HG02642 (cell line): ENCODE measurements around the gene NFATC2.

Source experiments
- ATAC-seq: cut with Tn5 transposase; IDR thresholded peaks from one replicate; pipeline ENCODE4 v1.9.1; 2021; ENCODE audit warnings: mild to moderate bottlenecking; ENCODE audit not compliant: unreplicated experiment, poor library complexity

The NFATC2 gene

GRCh38 chr20:51523276-51524013 lies 19.1 kb downstream of the NFATC2 start:
- ATAC-seq, result no peak

GRCh38 chr20:51522207-51522606 lies 20.3 kb downstream of the NFATC2 start:
- no peak for ATAC-seq

GRCh38 chr20:51517839-51518238 lies 24.7 kb downstream of the NFATC2 start:
- ATAC-seq, result no peak

GRCh38 chr20:51516855-51517254 lies 25.7 kb downstream of the NFATC2 start:
- no peak for ATAC-seq

- ATAC-seq, result no peak
Observed at GRCh38 chr20:51514836-51515235, 27.7 kb downstream of the NFATC2 start.

GRCh38 chr20:51514249-51514648 lies 28.3 kb downstream of the NFATC2 start:
- no peak for ATAC-seq

- no peak for ATAC-seq
Observed at GRCh38 chr20:51513545-51513944, 29.0 kb downstream of the NFATC2 start.

- ATAC-seq, result no peak
Observed at GRCh38 chr20:51512645-51513044, 29.9 kb downstream of the NFATC2 start.

GRCh38 chr20:51511861-51512619 lies 30.5 kb downstream of the NFATC2 start:
- ATAC-seq, result no peak

- no peak for ATAC-seq
Observed at GRCh38 chr20:51510936-51511605, 31.4 kb downstream of the NFATC2 start.

GRCh38 chr20:51510169-51510568 lies 32.4 kb downstream of the NFATC2 start:
- ATAC-seq, result no peak

GRCh38 chr20:51509208-51509607 lies 33.3 kb downstream of the NFATC2 start:
- ATAC-seq, result no peak

- ATAC-seq, result no peak
Observed at GRCh38 chr20:51508780-51509179, 33.7 kb downstream of the NFATC2 start.

- no peak for ATAC-seq
Observed at GRCh38 chr20:51508158-51508557, 34.4 kb downstream of the NFATC2 start.

- no peak for ATAC-seq
Observed at GRCh38 chr20:51507216-51508036, 35.1 kb downstream of the NFATC2 start.

- ATAC-seq, result no peak
Observed at GRCh38 chr20:51506527-51507215, 35.8 kb downstream of the NFATC2 start.

GRCh38 chr20:51505566-51505965 lies 37.0 kb downstream of the NFATC2 start:
- ATAC-seq, result no peak

GRCh38 chr20:51503376-51503775 lies 39.1 kb downstream of the NFATC2 start:
- ATAC-seq, result no peak

GRCh38 chr20:51500936-51501335 lies 41.6 kb downstream of the NFATC2 start:
- ATAC-seq, result no peak

- peak; percentile 76 for ATAC-seq
Observed at GRCh38 chr20:51500311-51500710, 42.2 kb downstream of the NFATC2 start.
